Measurements from ENCODE around the gene UPF2.
"Not testable (repeated sequence)": the region's sequence is repeated elsewhere in the genome, so short reads cannot be mapped to it uniquely, and the experiment has no call there.

Gene UPF2

DNA sequence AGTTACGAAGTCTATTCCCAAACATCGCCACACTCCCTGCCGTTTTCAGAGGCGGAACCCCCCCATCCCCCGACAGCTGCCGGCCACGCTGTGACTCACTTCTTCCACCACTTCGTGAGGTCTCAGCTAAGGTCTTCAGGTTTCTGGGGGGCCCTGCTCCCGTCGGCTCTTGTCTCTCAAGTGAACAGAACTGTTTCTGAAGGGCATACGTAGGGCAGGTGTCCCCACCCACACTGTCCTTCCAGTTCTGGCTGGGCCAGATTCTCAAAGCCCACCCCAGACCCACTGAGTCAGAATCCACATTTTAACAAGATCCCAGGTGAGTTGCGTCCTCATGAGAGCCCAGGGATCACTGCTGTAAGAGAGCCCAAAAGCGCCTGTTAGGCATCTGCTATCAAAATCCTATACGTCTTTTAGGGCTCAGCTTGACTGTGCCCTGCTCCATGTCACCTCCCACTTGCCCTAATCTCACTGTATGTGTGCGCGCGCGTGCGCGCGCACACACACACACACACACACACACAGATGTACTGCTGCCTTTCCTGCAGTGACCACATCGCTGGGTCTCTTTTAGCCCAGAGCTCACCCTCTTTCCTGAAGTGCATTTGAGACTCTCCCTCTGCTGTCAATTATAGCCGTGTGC lies 140.7 kb downstream of the UPF2 start:
- no peak for DNase-seq

DNA sequence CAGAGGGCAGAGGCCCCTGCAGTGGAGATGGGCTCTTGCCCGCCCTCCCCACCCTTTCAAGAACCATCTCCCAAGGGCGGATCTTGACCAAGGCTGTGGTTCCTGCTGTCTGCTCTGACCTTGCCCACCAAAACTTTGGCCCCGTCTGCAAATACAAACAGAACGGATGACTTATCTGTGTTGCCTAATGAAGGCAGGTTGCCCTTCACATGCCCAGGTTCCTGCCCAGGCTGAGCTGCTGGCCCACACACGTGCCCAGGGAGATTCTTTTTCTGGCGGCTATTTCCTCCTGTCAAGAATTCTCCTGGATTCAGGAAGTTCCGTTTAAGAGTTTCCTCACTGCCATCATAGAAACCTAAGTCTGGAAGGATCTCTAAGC lies 141.2 kb downstream of the UPF2 start:
- no peak for DNase-seq

DNA sequence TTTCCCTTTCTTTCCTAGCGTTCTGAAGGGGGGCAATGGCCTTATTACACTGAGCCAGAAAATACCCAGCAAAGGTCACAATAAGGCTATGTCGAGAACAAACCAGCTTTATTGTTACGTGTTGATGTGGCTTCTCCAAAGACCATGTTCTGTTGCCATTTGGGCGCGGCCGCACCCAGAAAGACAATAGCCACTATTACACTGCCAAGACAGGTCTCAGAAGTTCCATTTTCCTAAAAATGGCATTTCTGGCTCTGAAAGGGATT lies 141.6 kb downstream of the UPF2 start:
- DNase-seq, result no peak

DNA sequence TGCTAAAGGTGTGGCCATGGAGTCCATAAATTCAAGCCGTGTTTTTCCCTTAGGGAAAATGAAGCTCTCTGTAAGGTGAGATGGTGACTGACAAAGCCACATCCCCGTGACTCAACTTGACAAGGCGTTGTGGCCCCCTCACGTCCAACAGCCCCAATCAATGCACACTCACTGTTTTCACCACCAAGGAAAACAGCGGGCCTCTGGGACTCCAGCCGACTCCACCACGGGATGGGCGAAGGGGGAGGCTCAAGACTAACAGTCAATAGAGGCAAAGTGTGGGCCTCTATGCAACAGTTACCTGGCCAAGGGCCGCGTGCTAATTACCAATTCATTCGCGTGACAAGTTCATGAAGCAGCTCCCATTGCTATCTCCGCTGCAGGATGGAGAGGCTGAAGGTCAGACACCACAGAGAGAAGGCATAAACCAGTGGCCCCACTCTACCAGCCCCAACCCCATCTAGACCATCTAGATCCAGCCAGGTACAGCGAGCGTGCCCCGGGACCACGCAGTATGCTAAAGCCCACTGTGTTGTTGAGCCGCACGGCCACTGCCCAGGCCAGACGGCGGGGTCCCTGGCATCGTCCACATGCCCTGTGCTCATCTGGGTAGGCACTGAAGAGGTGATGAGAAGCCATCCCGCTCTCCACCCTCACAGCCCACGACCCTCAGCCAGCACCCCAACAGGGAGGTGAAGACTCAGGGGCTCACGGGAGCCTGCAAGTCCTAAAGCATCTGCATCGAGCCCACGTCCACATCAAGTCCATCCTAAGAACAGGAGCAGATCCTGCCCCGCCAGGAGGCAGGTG lies 143.3 kb downstream of the UPF2 start:
- no peak for DNase-seq

DNA sequence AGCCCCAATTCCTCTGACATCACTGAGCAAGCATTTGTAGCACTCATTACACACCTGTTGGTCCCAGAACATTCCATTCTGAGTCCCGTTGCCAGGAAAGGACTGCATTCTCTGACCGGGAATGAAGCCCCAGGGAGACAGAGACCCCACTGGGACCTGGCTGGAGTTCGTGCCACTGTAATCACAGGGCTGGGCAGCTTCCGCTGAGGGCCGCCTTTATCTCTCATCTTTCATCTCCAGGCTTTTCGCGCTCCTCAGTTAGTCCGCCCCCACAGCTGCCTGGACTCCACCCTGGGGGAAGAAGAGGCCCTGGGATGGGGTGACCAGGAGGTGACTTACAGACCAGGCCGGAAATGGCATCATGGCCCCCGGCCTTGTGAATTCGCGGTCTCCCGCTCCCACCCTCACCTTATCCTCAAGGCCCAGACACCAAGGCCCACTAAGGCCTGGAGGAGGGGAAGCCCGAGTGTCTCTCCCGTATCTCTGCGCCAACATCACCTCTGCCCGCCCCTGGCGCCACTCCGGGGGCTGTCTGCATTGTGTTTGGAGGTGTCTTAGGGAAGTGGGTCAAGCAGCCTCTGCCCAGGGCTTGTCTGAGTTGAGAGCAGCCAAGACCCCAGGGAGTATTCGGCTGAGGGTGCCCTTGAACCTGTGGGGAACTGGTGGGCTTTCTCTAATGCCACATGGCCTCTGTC lies 144.1 kb downstream of the UPF2 start:
- DNase-seq, result no peak

DNA sequence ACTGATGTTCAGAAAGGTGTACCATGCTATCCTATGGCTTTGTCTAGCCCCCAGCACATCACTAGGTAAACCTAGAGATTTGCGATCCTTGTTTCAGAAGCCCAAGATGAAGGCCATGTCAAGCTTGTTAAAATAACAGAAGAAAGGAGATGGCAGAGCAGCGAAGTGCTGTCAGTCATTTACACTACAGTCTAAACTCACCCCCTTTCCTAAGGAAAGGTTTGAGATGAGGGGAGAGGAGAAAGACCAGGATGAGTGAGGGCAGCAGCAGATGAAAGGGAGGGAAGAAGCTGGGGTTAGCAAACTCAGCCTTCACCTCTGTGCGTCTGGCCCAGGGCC lies 144.6 kb downstream of the UPF2 start:
- no peak for DNase-seq

DNA sequence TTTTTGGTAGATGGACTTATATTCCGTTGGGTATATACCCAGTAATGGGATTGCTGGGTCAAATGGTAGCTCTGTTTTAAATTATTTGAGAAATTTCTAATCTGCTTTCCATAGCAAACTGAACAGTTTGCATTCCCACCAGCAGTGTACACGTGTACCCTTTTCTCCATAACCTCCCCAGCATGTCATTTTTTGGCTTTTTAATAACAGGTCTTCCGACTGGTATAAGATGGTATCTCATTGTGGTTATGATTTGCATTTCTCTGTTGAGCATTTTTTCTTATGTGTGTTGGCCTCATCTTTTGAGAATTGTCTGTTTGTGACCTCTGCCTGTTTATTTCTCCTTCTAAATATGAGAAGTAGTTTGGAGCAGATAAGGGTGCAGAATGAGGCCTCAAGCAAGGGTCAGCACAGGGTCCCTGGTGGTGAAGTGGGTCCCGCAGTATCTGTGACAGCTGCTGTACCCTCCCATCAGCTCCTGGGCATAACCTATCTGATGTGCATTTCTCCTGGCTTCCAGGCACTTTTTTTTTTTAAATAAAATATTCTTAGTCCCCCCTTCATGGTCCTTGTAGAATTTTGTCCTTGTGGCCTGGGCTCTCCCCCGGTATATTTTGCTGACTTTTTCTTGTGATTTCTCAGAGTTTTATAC lies 145.9 kb downstream of the UPF2 start:
- no peak for DNase-seq

DNA sequence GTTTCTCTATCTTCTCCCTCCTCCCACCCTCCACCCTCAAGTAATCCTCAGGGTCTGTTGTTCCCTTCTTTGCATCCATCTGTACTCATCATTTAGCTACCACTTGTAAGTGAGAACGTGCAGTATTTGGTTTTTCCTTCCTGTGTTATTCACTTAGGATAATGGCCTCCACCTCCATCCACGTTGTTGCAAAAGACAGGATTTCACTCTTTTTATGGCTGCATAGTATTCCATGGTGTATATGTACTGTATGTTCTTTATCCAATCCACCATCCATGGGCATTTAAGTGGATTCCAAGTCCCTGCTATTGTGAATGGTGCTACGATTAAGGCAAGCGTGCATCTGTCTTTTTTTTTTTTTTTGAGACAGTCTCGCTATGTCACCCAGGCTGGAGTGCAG lies 147.0 kb downstream of the UPF2 start:
- no peak for DNase-seq

DNA sequence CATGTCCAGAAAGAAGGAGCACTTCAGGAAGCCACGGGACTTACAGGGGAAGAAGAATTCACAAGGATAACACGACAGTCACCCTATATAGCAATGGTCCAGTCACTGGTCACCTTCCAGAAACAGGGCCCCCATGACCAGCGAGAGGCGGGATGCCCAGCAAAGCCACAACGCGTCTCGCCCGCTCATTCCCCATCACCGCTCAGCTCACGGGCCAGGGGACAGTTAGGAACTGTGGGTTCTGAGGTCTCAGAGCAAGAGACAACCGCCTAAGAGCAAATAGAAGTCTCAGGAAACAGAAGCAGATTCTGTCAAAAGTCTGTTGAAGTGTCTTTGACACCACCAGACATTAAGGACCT lies 147.5 kb downstream of the UPF2 start:
- no peak for DNase-seq

DNA sequence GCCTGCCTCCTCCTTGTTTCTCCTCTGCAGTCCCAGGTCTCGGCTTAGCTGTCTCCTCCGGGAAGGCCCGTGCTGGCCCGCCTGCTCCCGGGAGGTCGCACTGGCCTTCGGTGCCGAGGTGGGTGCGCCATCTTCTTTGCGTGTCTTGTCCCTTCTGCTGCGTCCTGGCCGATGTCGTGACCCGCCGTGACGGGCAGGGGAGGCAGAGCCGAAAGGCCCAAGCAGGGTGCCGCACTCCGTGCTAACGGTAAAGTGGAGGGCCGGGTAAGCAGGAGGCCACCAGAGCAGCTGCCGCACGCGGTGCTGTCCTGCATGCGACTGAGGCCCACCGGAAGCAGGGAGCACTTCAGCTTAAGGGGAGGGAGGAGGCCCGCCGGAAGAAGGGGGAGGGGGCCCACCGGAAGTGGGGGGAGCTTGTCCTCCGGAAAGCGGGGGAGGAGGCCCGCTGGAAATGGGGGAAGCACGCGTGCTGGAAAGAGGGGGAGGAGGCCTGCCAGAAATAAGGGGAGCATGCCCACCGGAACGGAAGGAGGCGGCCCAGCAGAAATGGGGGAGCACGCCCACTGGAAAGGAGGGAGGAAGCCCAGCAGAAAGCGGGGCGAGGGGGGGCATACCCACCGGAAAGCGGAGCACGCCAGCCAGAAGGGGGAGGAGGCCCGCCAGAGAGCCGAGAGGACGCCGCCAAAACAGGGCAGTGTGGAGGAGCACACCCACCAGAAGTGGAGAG lies 148.1 kb downstream of the UPF2 start:
- no peak for DNase-seq

DNA sequence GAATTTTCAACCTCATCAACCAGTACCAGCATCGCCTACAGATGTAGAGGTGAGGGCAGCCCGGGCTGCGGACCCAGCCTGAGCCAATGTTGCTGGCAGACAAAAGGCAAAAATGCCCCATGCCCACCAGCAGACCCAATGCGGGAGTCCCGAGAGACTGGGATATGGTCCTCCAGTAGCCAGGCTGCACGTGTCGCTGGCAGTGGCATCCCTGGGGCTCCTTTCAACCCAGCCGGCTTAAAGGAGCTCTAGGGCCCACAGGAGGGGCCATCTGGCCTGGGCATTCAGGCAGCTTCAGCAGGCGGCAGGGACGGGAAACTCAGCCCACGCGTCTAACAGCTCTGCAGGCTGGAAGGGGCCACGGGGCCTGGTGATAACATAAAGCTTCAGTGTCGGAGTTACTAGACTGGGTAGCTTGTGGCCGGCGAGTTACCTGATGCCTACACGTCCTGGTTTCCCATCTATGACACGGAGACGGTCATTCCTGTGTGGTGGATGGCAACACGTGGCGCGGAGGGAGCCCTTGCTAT lies 148.8 kb downstream of the UPF2 start:
- no peak for DNase-seq

DNA sequence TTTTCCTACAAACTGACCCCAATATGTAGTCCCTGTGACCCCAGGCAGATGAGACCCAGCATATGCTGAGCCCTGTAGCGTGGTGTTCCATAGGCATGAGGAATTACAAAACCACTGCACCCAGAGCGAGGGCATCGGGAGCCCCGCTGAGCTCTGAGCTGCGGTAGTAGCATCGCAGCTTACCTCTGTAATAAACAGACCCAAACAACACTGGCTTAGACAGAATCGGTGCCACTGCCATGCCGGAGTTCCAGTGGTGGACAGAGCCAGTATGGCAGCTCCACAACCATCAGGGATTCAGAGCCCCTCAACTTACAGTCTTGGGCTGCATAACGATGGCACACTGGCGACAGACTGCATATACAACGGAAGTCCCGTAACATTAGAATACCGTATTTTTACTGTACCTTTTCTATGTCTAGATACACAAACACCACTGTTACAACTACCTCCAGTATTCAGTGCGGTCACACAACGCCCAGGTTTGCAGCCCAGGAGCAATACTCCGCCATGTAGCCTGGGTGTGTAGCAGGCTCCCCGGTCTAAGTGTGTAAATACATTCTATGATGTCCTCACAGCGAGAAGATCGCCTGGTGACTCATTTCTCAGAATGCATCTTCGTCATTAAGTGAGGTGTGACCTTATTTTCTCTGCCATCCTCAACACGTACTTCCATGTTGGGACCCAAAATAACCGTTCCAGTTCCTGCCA lies 150.7 kb downstream of the UPF2 start:
- DNase-seq, result no peak

DNA sequence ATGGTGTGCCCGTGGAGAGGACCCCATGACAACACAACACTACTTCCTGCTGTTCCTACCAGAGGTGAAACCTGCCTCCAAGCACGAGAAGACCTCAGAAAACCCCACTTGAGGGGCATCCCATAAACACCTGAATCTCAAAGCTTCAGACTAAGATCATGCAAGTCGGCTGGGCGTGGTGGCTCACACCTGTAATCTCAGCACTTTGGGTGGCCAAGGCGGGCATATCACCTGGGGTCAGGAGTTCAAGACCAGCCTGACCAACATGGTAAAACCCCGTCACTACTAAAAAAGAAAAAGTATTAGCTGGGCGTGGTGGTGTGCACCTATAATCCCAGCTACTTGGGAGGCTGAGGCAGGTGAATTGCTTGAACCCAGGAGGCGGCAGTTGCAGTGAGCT lies 153.3 kb downstream of the UPF2 start:
- DNase-seq, result not testable (repeated sequence)

DNA sequence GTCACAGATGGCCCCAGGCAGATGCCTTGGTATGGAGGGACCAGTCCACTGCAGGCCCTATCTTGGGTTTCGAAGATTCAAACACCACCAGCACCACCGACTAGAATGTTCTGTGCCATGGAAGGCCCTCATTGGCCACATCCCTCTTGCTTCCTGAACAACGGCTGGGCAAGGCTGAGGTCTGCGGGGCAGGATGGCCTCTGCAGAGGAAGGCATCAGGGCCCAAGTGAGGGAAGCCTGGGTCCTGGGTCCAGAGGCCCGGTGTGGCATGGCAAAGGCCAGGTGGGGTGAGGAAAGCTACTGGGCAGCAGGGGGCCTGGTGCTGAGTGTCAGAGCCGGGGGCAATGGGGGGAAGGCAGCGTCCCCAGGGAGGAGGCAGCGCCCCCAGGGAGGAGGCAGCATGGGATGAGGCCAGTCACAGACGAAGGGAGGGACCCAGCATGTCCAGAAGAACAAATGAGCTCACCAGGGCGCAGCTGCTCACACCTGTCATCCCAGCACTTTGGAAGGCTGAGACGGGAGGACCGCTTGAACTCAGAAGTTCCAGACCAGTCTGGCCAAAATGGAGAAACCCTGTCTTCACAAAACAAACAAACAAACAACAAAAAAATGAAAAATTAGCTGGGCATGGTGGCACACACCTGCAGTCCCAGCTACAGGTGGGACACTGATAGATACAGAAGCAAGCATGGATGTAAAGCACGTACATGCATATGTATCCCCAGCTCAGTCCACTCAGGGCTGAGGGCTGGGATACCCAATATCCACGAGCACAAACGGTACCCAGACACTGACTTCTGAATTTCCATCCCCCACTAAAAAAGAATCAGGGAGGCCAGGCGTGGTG lies 155.0 kb downstream of the UPF2 start:
- DNase-seq, result no peak

DNA sequence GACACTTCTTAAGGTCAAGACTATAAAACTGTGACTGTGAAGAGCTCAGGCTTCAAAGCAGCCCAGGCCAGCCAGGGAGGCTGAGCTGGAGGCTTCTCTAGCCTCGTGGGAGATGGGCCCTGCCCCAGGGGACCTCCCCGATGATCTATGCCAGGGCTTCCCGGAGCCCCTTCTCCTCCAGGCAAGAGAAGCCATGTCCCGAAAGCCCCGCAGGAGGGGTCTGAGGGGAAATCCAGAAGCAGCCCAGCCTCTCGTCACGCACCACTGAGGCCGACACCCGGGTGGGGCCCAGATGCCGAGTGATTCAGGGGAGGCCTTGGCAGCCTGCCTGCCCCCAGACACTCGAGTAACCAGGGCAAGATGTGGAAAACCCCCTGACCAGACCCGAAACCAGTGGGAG lies 155.8 kb downstream of the UPF2 start:
- no peak for DNase-seq

DNA sequence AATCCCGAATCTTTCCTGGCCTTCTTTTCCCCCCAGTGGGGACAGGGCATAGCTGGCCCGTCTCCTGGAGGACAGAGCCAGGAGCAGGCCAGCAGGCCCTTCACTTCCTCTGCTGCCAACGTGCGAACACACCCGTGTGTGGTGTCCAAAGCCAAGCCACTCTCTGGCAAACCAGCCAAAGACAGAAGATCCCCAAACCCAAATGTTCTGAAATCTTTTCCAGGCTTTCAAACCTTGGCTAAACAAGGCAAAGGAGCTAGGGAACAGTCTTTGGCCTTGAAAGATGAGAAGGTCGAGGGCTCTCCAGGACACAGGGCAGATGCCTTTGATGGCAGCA lies 156.5 kb downstream of the UPF2 start:
- no peak for DNase-seq

DNA sequence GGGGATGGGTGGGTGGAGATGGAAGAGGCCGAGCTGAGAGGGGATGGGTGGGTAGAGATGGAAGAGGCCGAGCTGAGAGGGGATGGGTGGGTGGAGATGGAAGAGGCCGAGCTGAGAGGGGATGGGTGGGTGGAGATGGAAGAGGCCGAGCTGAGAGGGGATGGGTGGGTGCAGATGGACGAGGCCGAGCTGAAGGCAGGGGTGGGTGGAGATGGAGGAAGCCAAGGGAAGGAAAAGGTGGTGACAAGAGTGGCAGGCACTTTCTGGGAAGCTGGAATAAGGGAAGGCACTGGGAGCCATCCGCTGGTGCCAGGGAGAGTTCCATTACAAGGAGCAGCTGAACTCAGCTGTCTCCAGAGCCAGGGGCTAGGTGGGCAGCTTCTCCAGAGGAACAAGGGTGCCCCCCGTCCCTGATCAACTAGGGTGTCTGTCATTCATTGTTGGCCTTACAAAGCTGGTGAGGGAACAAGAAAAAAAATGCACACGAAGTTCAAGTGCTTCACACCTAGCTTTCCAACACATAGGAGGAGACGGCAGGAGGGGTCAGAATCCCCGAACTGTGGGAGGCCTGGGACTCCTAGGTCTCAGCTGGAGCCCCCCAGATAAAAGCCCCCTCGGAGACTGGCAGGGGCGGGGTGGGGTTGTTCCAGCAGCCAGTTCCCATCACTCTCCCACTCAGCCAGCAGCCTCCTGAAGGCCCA lies 157.0 kb downstream of the UPF2 start:
- DNase-seq, result no peak

DNA sequence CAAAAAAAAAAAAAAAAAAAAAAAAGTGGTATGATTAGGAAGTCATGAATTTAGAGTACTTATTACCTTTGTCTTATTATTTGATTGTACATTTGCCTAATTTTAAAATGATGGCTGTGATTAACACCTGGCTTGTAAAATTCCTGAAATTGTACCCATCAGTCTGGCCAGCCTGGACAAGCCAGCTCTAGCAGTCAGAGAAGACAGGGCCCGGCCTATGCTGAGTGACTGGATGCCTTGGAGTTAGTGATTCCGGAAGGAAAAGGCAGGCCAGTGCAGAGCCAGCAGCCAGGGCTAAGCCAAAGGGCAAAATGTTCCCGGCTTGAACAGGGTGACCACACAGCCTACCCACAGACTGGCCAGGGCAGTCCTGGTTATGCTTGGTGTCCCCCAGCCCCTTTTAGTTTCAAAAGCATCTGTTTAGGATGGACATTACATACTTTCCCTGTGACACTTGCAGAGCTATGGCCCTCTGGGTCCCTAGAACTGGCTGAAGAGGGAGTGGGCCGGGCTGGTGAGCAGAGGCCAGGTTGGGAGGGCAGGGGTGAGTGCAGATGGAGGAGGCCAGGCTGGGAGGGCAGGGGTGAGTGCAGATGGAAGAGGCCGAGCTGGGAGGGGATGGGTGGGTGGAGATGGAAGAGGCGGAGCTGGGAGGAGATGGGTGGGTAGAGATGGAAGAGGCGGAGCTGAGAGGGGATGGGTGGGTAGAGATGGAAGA lies 157.7 kb downstream of the UPF2 start:
- DNase-seq, result no peak

DNA sequence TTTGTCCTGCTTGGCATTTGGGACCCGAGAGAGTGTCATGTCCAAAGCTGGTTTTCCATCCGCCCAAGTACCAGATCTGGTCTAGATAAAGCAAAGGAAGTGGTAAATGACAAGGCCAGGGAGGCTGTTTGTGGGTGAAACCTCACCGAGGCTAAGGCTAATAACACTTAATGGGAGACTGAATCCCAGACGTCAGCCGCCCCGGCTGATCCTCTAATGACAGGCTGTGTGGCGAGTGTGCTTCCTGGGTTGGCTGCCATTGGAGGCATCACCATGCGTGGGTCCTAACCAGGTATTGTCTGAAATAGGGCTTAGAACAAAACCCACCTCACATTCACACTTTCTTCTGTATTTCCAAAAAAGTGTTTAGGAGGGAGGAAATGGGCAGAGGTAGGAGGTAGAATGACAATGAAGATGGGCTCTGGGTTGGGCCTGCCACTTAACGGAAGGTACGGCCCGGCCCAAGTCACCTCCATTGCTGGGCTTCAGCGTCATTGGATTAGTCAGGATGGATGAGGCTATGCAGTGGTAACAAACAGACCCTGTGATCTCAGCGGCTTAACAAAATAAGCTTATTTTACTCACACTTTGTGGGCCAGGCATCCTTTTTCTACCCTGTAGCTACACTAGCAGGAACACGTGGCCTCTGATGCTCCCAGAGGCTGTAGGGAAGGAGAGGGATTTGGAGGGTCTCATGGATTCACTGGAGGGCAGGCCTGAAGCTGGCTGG lies 159.8 kb downstream of the UPF2 start:
- no peak for DNase-seq
